HepG2 (cell line): Measurements from ENCODE around the gene COBLL1. TPM values are rescaled to one million over a fixed set of nuclear protein-coding genes. Genes with fewer than 3 reads are reported as not detected.

Experiments
- ATM ChIP-seq: fragments of 450-650 bp; IDR thresholded peaks from 2 replicates; pipeline ENCODE4 v1.7.1; 2017; ENCODE audit warnings: mild to moderate bottlenecking, borderline replicate concordance
- CENPT ChIP-seq: sonication (generic); formaldehyde crosslinking; IDR thresholded peaks from 2 replicates; pipeline ENCODE4 v1.8.0; 2022; ENCODE audit warnings: low read depth, mild to moderate bottlenecking, moderate library complexity, missing genetic modification reagents
- GTF3A ChIP-seq: sonication (generic); formaldehyde crosslinking; conservative IDR thresholded peaks from 2 replicates; pipeline ENCODE4 v1.4.0; 2020; ENCODE audit warnings: mild to moderate bottlenecking, missing genetic modification reagents
- HNF4G ChIP-seq, 2 experiments: sonication (generic) in 1 of 2; formaldehyde crosslinking in 1 of 2; IDR thresholded peaks; 2 replicates each; pipeline versions ENCODE4 v1.4.0 to v1.6.1; 2011 to 2020; ENCODE audit warnings: borderline replicate concordance in 2 of 2, low read depth in 2 of 2, mild to moderate bottlenecking in 2 of 2, low read length in 1 of 2, missing genetic modification reagents in 1 of 2, moderate library complexity in 1 of 2
- IRX3 ChIP-seq: sonication (generic); formaldehyde crosslinking; IDR thresholded peaks from 2 replicates; pipeline ENCODE4 v1.8.1; 2023; ENCODE audit warnings: mild to moderate bottlenecking, low read depth, missing genetic modification reagents, borderline replicate concordance
- MZF1 ChIP-seq: sonication (generic); formaldehyde crosslinking; IDR thresholded peaks from 2 replicates; pipeline ENCODE4 v1.8.1; 2023; ENCODE audit warnings: mild to moderate bottlenecking, missing genetic modification reagents, borderline replicate concordance
- PCBP2 ChIP-seq: fragments of 200-400 bp; formaldehyde crosslinking; optimal IDR thresholded peaks from 2 replicates; pipeline ENCODE3; 2018; ENCODE audit warnings: low read length, low read depth; ENCODE audit not compliant: poor library complexity, severe bottlenecking
- SP140L ChIP-seq: sonication (generic); formaldehyde crosslinking; IDR thresholded peaks from 2 replicates; pipeline ENCODE4 v1.4.0; 2020; ENCODE audit warnings: missing genetic modification reagents, borderline replicate concordance
- THAP11 ChIP-seq: IDR thresholded peaks from 2 replicates; pipeline ENCODE4 v1.6.1; 2016; ENCODE audit warnings: missing biosample characterization, missing genetic modification reagents
- ZBTB42 ChIP-seq: sonication (generic); formaldehyde crosslinking; IDR thresholded peaks from 2 replicates; pipeline ENCODE4 v1.5.0; 2020; ENCODE audit warnings: mild to moderate bottlenecking, missing genetic modification reagents
- ZFP82 ChIP-seq: sonication (generic); formaldehyde crosslinking; IDR thresholded peaks from 2 replicates; pipeline ENCODE4 v1.5.1; 2020; ENCODE audit warnings: mild to moderate bottlenecking, missing genetic modification reagents, borderline replicate concordance
- ZNF367 ChIP-seq: sonication (generic); formaldehyde crosslinking; IDR thresholded peaks from 2 replicates; pipeline ENCODE4 v1.4.0; 2020; ENCODE audit warnings: missing genetic modification reagents, borderline replicate concordance
- ZNF496 ChIP-seq: sonication (generic); formaldehyde crosslinking; IDR thresholded peaks from 2 replicates; pipeline ENCODE4 v1.8.1; 2023; ENCODE audit warnings: mild to moderate bottlenecking, moderate library complexity, missing genetic modification reagents; ENCODE audit not compliant: insufficient replicate concordance
- ZNF557 ChIP-seq: sonication (generic); formaldehyde crosslinking; IDR thresholded peaks from 2 replicates; pipeline ENCODE4 v1.4.0; 2020; ENCODE audit warnings: missing genetic modification reagents
- ZNF670 ChIP-seq: sonication (generic); formaldehyde crosslinking; IDR thresholded peaks from 2 replicates; pipeline ENCODE4 v1.8.0; 2022; ENCODE audit warnings: mild to moderate bottlenecking, missing genetic modification reagents, borderline replicate concordance
- ZNF775 ChIP-seq: sonication (generic); formaldehyde crosslinking; IDR thresholded peaks from 2 replicates; pipeline ENCODE4 v1.4.0; 2020; ENCODE audit warnings: missing genetic modification reagents, mild to moderate bottlenecking, moderate library complexity, borderline replicate concordance
- polyA plus RNA-seq, 8 experiments: library from polyadenylated mRNA; depleted of rRNA in 3 of 8; stranded (reverse) in 7 of 8; unstranded in 1 of 8; fragments of >200 nt; fragmentation: Illumina TruSeq in 4 of 8; extraction: Trizol in 4 of 8; gene quantifications; 2 replicates each; pipeline versions ENCODE4 v1.2.1 to v1.2.3, GENCODE V29; 2011 to 2016; ENCODE audit warnings: low read depth in 4 of 8, missing spikeins in 1 of 8, mixed read lengths in 1 of 8; ENCODE audit not compliant: insufficient read depth in 1 of 8
- total RNA-seq, 5 experiments: library from RNA; depleted of rRNA; stranded (reverse); fragments of >200 nt; fragmentation: Illumina TruSeq; extraction: Trizol; gene quantifications; 2 replicates each; pipeline ENCODE4 v1.2.3, GENCODE V29; 2016; ENCODE audit warnings: low read depth in 1 of 5
- TF ChIP-seq, protein P1 (sequence below): sonication (generic); formaldehyde crosslinking; IDR thresholded peaks from 2 replicates; pipeline ENCODE4 v1.4.0; 2020; ENCODE audit warnings: missing genetic modification reagents
- TF ChIP-seq, protein P2 (sequence below): sonication (generic); formaldehyde crosslinking; conservative IDR thresholded peaks from 2 replicates; pipeline ENCODE4 v1.8.1; 2023; ENCODE audit warnings: missing genetic modification reagents
- TF ChIP-seq, protein P3 (sequence below): sonication (generic); formaldehyde crosslinking; IDR thresholded peaks from 2 replicates; pipeline ENCODE4 v1.5.0; 2020; ENCODE audit warnings: mild to moderate bottlenecking, missing genetic modification reagents

COBLL1 gene
- total and polyA plus RNA-seq, 2 of the 13 experiments (the other 11 are each of a cell fraction or from before 2014, with no cell fraction given): 32.6 to 86.8 TPM

DNA sequence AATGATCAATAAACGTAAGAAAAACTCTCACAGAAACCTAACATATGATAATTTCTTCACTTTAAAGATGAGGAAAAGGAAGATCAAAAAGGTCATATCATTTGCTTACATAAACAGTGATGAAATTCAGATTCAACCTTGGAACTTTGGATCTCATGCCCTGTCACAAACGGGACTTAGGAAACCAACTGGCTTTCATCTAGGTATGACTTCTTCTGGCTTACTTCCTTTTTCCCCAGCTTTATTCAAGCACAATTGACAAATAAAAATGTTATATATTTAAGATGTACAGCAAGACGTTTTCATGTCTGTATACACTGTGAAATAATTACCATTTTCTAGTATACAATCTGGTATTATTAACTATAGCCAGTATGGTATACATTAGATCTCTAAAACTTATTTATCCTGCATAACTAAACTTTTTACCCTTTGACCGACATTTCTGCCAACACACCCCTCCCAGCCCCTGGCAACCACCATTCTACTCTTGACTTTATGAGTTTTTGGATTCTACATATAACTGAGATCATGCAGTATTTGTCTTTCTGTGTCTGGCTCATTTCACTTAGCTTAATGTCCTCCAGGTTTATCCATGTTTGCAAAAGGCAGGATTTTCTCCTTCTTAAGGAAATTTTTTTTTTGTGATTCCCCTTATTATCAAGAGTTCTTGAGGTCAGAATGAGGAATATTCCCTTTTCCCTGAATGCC lies 46.0 kb upstream of the COBLL1 start (continued):
- TF ChIP-seq THAP11 (peak; percentile 74; the same call in 1 of the 2 replicates), ZNF496 (CRISPR knock-in tag) (no peak), HNF4G (IDR thresholded peaks at IDR 0.05; ENCODE audit: borderline replicate concordance, low read depth, low read length) (peak; percentile 97), HNF4G (CRISPR knock-in tag; IDR thresholded peaks at IDR 0.05; ENCODE audit: borderline replicate concordance, low read depth) (peak; percentile 59; the same call in 1 of the 2 replicates), IRX3 (CRISPR knock-in tag) (no peak), ZNF670 (CRISPR knock-in tag) (no peak), CENPT (CRISPR knock-in tag) (no peak), GTF3A (no peak), ZNF367 (CRISPR knock-in tag) (no peak), ATM (no peak; the same call in 1 of the 2 replicates), PCBP2 (no peak), ZBTB42 (CRISPR knock-in tag) (no peak), MZF1 (CRISPR knock-in tag) (no peak), ZFP82 (no peak), ZNF775 (no peak), SP140L (CRISPR knock-in tag) (peak; percentile 87; the same call in 1 of the 2 replicates), ZNF557 (CRISPR knock-in tag) (no peak)
- TF ChIP-seq, protein P1, sequence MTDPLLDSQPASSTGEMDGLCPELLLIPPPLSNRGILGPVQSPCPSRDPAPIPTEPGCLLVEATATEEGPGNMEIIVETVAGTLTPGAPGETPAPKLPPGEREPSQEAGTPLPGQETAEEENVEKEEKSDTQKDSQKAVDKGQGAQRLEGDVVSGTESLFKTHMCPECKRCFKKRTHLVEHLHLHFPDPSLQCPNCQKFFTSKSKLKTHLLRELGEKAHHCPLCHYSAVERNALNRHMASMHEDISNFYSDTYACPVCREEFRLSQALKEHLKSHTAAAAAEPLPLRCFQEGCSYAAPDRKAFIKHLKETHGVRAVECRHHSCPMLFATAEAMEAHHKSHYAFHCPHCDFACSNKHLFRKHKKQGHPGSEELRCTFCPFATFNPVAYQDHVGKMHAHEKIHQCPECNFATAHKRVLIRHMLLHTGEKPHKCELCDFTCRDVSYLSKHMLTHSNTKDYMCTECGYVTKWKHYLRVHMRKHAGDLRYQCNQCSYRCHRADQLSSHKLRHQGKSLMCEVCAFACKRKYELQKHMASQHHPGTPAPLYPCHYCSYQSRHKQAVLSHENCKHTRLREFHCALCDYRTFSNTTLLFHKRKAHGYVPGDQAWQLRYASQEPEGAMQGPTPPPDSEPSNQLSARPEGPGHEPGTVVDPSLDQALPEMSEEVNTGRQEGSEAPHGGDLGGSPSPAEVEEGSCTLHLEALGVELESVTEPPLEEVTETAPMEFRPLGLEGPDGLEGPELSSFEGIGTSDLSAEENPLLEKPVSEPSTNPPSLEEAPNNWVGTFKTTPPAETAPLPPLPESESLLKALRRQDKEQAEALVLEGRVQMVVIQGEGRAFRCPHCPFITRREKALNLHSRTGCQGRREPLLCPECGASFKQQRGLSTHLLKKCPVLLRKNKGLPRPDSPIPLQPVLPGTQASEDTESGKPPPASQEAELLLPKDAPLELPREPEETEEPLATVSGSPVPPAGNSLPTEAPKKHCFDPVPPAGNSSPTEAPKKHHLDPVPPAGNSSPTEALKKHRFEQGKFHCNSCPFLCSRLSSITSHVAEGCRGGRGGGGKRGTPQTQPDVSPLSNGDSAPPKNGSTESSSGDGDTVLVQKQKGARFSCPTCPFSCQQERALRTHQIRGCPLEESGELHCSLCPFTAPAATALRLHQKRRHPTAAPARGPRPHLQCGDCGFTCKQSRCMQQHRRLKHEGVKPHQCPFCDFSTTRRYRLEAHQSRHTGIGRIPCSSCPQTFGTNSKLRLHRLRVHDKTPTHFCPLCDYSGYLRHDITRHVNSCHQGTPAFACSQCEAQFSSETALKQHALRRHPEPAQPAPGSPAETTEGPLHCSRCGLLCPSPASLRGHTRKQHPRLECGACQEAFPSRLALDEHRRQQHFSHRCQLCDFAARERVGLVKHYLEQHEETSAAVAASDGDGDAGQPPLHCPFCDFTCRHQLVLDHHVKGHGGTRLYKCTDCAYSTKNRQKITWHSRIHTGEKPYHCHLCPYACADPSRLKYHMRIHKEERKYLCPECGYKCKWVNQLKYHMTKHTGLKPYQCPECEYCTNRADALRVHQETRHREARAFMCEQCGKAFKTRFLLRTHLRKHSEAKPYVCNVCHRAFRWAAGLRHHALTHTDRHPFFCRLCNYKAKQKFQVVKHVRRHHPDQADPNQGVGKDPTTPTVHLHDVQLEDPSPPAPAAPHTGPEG (CRISPR knock-in tag): no peak
- TF ChIP-seq, protein P2, sequence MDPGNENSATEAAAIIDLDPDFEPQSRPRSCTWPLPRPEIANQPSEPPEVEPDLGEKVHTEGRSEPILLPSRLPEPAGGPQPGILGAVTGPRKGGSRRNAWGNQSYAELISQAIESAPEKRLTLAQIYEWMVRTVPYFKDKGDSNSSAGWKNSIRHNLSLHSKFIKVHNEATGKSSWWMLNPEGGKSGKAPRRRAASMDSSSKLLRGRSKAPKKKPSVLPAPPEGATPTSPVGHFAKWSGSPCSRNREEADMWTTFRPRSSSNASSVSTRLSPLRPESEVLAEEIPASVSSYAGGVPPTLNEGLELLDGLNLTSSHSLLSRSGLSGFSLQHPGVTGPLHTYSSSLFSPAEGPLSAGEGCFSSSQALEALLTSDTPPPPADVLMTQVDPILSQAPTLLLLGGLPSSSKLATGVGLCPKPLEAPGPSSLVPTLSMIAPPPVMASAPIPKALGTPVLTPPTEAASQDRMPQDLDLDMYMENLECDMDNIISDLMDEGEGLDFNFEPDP: no peak
- TF ChIP-seq, protein P3, sequence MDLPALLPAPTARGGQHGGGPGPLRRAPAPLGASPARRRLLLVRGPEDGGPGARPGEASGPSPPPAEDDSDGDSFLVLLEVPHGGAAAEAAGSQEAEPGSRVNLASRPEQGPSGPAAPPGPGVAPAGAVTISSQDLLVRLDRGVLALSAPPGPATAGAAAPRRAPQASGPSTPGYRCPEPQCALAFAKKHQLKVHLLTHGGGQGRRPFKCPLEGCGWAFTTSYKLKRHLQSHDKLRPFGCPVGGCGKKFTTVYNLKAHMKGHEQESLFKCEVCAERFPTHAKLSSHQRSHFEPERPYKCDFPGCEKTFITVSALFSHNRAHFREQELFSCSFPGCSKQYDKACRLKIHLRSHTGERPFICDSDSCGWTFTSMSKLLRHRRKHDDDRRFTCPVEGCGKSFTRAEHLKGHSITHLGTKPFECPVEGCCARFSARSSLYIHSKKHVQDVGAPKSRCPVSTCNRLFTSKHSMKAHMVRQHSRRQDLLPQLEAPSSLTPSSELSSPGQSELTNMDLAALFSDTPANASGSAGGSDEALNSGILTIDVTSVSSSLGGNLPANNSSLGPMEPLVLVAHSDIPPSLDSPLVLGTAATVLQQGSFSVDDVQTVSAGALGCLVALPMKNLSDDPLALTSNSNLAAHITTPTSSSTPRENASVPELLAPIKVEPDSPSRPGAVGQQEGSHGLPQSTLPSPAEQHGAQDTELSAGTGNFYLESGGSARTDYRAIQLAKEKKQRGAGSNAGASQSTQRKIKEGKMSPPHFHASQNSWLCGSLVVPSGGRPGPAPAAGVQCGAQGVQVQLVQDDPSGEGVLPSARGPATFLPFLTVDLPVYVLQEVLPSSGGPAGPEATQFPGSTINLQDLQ (CRISPR knock-in tag): no peak
